Neural cell (in vitro differentiated cells): ENCODE data around the gene FECH. TPM values are rescaled to one million over a fixed set of nuclear protein-coding genes. Genes with fewer than 3 reads are reported as not detected.

Experiments used
- H2AFZ ChIP-seq: fragments of 200-600, 300-800 bp; sonication (generic), shearing (Covaris generic); 2 replicates; pipeline ENCODE4 v1.6.0; 2014; ENCODE audit warnings: low read depth, mild to moderate bottlenecking, antibody characterized with exemption, low read length, moderate library complexity
- H3F3A ChIP-seq: fragments of 200-600 bp; shearing (Covaris generic); 2 replicates; pipeline ENCODE4 v1.6.1; 2016; ENCODE audit warnings: mild to moderate bottlenecking, moderate library complexity, mixed read lengths, antibody characterized with exemption, low read length; ENCODE audit not compliant: insufficient read depth, poor library complexity, severe bottlenecking
- H3K27ac ChIP-seq: fragments of 200-600, 300-800 bp; sonication (generic), shearing (Covaris generic); 2 replicates; pipeline ENCODE4 v1.5.1; 2014; ENCODE audit warnings: mild to moderate bottlenecking, low read length, moderate library complexity
- H3K27me3 ChIP-seq: fragments of 300-800, 200-600 bp; sonication (generic), shearing (Covaris generic); 2 replicates; pipeline ENCODE4 v1.6.0; 2014; ENCODE audit warnings: mild to moderate bottlenecking, low read depth, low read length, moderate library complexity; ENCODE audit not compliant: insufficient read depth
- H3K36me3 ChIP-seq: fragments of 300-800, 200-600 bp; sonication (generic), shearing (Covaris generic); 2 replicates; pipeline ENCODE4 v1.5.1; 2014; ENCODE audit warnings: mild to moderate bottlenecking, antibody characterized with exemption, low read length, moderate library complexity; ENCODE audit not compliant: insufficient read depth
- H3K4me2 ChIP-seq: fragments of 300-800, 200-600 bp; sonication (generic), shearing (Covaris generic); 2 replicates; pipeline ENCODE4 v1.6.0; 2014; ENCODE audit warnings: mild to moderate bottlenecking, low read length
- H3K4me3 ChIP-seq: fragments of 300-800, 200-600 bp; sonication (generic), shearing (Covaris generic); 2 replicates; pipeline ENCODE4 v1.5.1; 2014; ENCODE audit warnings: mild to moderate bottlenecking, low read length, moderate library complexity
- H3K79me2 ChIP-seq: fragments of 200-600 bp; shearing (Covaris generic); replicated peaks from 2 replicates; pipeline ENCODE4 v1.6.0; 2014; ENCODE audit warnings: mild to moderate bottlenecking, low read length, moderate library complexity; ENCODE audit not compliant: insufficient read depth
- H3K9ac ChIP-seq: fragments of 300-800, 200-600 bp; sonication (generic), shearing (Covaris generic); 2 replicates; pipeline ENCODE4 v1.6.1; 2016; ENCODE audit warnings: mild to moderate bottlenecking, low read length, mixed read lengths
- H3K9me2 ChIP-seq: fragments of 200-600 bp; shearing (Covaris generic); 2 replicates; pipeline ENCODE4 v1.6.1; 2016; ENCODE audit warnings: mild to moderate bottlenecking, low read length, mixed read lengths; ENCODE audit not compliant: insufficient read depth
- H3K9me3 ChIP-seq: fragments of 200-600, 300-800 bp; sonication (generic), shearing (Covaris generic); 2 replicates; pipeline ENCODE4 v1.6.1; 2016; ENCODE audit warnings: mild to moderate bottlenecking, mixed run types, low read length, moderate library complexity, mixed read lengths
- H4K20me1 ChIP-seq: fragments of 200-600 bp; shearing (Covaris generic); 2 replicates; pipeline ENCODE4 v1.6.1; 2016; ENCODE audit warnings: mild to moderate bottlenecking, mixed run types; ENCODE audit not compliant: insufficient read depth
- CTCF ChIP-seq: fragments of 450-650 bp; IDR thresholded peaks from 2 replicates; pipeline ENCODE4 v1.5.1; 2014; ENCODE audit warnings: antibody characterized with exemption, mild to moderate bottlenecking, moderate library complexity; ENCODE audit not compliant: poor library complexity, severe bottlenecking
- EP300 ChIP-seq: fragments of 450-650 bp; conservative IDR thresholded peaks from 2 replicates; pipeline ENCODE4 v1.6.1; 2014; ENCODE audit warnings: antibody characterized with exemption, mild to moderate bottlenecking, moderate library complexity; ENCODE audit not compliant: poor library complexity, severe bottlenecking
- EZH2 ChIP-seq: fragments of 200-600, 300-800 bp; shearing (Covaris generic), sonication (generic); IDR thresholded peaks from 2 replicates; pipeline ENCODE4 v1.6.1; 2014; ENCODE audit warnings: antibody characterized with exemption, low read length, borderline replicate concordance, mild to moderate bottlenecking; ENCODE audit not compliant: insufficient read depth, poor library complexity, severe bottlenecking
- MXI1 ChIP-seq: fragments of 450-650 bp; conservative IDR thresholded peaks from 2 replicates; pipeline ENCODE4 v1.6.1; 2014; ENCODE audit warnings: antibody characterized with exemption, mild to moderate bottlenecking; ENCODE audit not compliant: poor library complexity, severe bottlenecking
- POLR2AphosphoS5 ChIP-seq: IDR thresholded peaks from 2 replicates; pipeline ENCODE4 v1.6.1; 2012
- RAD21 ChIP-seq: fragments of 450-650 bp; conservative IDR thresholded peaks from 2 replicates; pipeline ENCODE4 v1.6.1; 2014; ENCODE audit warnings: antibody characterized with exemption, mild to moderate bottlenecking, moderate library complexity
- REST ChIP-seq: IDR thresholded peaks from 2 replicates; pipeline ENCODE4 v1.6.1; 2012; ENCODE audit warnings: borderline replicate concordance
- SMC3 ChIP-seq: fragments of 450-650 bp; conservative IDR thresholded peaks from 2 replicates; pipeline ENCODE4 v1.6.1; 2014; ENCODE audit warnings: antibody characterized with exemption, mild to moderate bottlenecking, moderate library complexity; ENCODE audit not compliant: poor library complexity
- TAF1 ChIP-seq: IDR thresholded peaks from 2 replicates; pipeline ENCODE4 v1.6.1; 2012; ENCODE audit warnings: low read depth
- polyA plus RNA-seq: library from polyadenylated mRNA; depleted of rRNA; stranded (reverse); fragments of >200 nt; gene quantifications from 2 replicates; pipeline ENCODE4 v1.2.3, GENCODE V29; 2014

The FECH gene
- polyA plus RNA-seq, 1 donor from 2014 or later: 17.1 TPM

DNA sequence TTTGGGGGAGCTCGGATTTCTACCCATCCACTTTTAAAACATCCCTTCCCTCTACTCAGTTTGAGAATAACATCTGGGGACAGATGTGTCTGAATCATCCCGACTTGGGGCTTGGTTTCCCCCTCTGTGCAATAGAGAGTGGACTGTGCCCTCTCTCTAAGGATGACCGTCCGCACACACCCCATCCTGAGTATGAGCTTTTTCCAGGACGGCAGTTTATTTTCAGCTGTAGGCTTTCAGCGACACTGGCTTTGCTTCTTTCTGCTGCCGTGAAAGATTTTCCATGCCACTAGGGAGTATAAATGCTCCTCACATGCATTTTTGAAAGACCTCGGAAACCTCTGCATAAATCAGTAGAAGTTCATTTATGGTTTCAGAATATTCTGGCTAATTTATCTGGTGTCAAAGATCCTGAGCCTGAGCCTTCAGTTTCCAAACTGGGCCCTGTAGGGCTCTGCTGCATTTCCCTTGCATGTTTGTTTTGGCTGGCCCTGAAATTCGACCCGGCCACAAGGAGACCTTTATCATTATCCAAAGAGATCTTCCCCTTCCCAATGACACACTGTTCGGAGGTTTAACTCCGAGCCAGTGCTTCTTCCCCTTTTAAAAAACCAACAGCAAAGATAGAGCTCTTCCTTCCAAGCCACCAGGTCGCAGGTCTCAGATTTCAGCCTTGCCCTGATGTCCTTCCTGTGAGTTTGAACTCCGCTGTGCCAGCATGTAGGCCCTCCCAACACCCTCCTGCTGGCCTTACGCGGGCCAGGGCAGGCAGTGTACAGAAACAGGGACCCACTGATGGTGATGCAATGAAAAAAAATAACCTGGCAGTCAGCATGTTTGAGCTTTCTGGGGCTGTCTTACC lies 53.3 kb downstream of the FECH start:
- Histone ChIP-seq H3K4me2 (no peak overlapping the region), H3K9me2 (no peaks in the 10 kb centered on the region), H3K9me3 (no peaks in the 10 kb centered on the region), H4K20me1 (no peaks in the 10 kb centered on the region), H3K79me2 (no peaks in the 10 kb centered on the region), H3K36me3 (no peaks in the 10 kb centered on the region), H3K9ac (no peak overlapping the region), H3K4me3 (no peak overlapping the region), H2AFZ (no peak overlapping the region), H3F3A (no peaks in the 10 kb centered on the region), H3K27ac (no peak overlapping the region), H3K27me3 (no peaks in the 10 kb centered on the region)
- no peak for TF ChIP-seq RAD21
- TF ChIP-seq REST: no peak
- no peak for TF ChIP-seq TAF1
- TF ChIP-seq EP300: no peak
- TF ChIP-seq MXI1: no peak
- TF ChIP-seq SMC3: no peak
- no peak for TF ChIP-seq CTCF
- no peak for TF ChIP-seq POLR2AphosphoS5
- TF ChIP-seq EZH2: no peak

DNA sequence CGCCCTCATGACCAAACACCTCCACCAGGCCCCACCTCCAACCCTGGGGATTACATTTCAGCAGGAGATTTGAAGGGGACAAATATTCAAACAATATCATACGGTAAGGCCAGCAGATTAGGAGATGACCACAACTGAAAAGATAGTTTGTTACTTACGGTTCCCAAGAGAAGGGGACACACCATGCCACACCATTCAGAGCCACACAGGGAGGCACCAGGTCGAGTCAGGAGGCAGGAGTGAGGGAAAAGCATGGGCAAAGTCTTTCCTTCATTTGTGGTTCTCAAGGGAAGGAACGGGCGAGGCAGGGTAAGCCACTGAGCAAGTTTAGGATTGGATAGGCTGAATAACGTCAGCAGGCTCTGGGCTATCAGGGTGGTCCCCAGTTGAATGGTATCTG lies 57.4 kb downstream of the FECH start:
- Histone ChIP-seq H3K4me3 (no peak overlapping the region), H3F3A (no peaks in the 10 kb centered on the region)
- TF ChIP-seq EZH2: no peak
- TF ChIP-seq EP300: no peak

More for the DNA sequence above, 57.4 kb downstream of the FECH start:
- Histone ChIP-seq H3K9ac (no peak overlapping the region), H3K79me2 (no peaks in the 10 kb centered on the region), H3K27me3 (no peaks in the 10 kb centered on the region), H2AFZ (no peak overlapping the region), H3K4me2 (no peak overlapping the region), H3K9me2 (no peaks in the 10 kb centered on the region), H3K27ac (no peak overlapping the region), H3K36me3 (no peaks in the 10 kb centered on the region), H4K20me1 (no peaks in the 10 kb centered on the region), H3K9me3 (no peaks in the 10 kb centered on the region)
